Heart right ventricle (tissue), 16 donors: ENCODE measurements around the gene UNC5B. TPM values are rescaled to one million over a fixed set of nuclear protein-coding genes. Genes with fewer than 3 reads are reported as not detected.
A peak's percentile ranks its signal among the peaks of the same experiment; 100 is the strongest.

Experiments used
- ATAC-seq, 8 donors: fragments of 200-7000 bp; cut with Tn5 transposase; one replicate each; pipeline ENCODE4 v1.9.1; 2020; ENCODE audit warnings: mild to moderate bottlenecking in 8 of 8, moderate library complexity in 8 of 8, moderate number of reproducible peaks in 1 of 8
- DNase-seq, 2 donors: peaks; one replicate each; pipeline ENCODE4 v3.0.0-alpha.2; 2020
- H3K27ac ChIP-seq, 10 donors: fragments of 200-600 bp; sonication (generic) in 2 of 10; one replicate each; pipeline versions ENCODE4 v1.5.0 to v1.8.0; 2020 to 2022; ENCODE audit warnings: mild to moderate bottlenecking in 3 of 10
- H3K27me3 ChIP-seq, 7 donors: fragments of 200-600 bp; one replicate each; pipeline ENCODE4 v1.8.0; 2021 to 2022; ENCODE audit warnings: mild to moderate bottlenecking in 2 of 7
- H3K36me3 ChIP-seq, 9 donors: fragments of 200-600 bp; sonication (generic) in 1 of 9; one replicate each; pipeline versions ENCODE4 v1.5.0 to v1.8.0; 2020 to 2022; ENCODE audit warnings: mild to moderate bottlenecking in 2 of 9
- H3K4me1 ChIP-seq, 9 donors: fragments of 200-600 bp; sonication (generic) in 1 of 9; one replicate each; pipeline versions ENCODE4 v1.5.0 to v1.8.0; 2020 to 2022; ENCODE audit warnings: mild to moderate bottlenecking in 4 of 9
- H3K4me3 ChIP-seq, 10 donors: fragments of 200-600 bp; sonication (generic) in 2 of 10; one replicate each; pipeline versions ENCODE4 v1.5.0 to v1.8.0; 2020 to 2022; ENCODE audit warnings: mild to moderate bottlenecking in 7 of 10, moderate library complexity in 2 of 10
- H3K9me3 ChIP-seq, 11 donors: fragments of 200-600 bp in 10 of 11; sonication (generic) in 2 of 11; one replicate each; pipeline versions ENCODE4 v1.5.0 to v1.8.0; 2013 to 2022; ENCODE audit warnings: mild to moderate bottlenecking in 2 of 11, control low read depth in 1 of 11, moderate library complexity in 1 of 11
- CTCF ChIP-seq, 9 donors: fragments of 200-600 bp; sonication (generic) in 2 of 9; IDR thresholded peaks; one replicate each; pipeline versions ENCODE4 v1.5.0 to v1.8.0; 2021 to 2022; ENCODE audit warnings: antibody characterized with exemption in 9 of 9, mild to moderate bottlenecking in 5 of 9, moderate library complexity in 1 of 9
- WGBS, 2 donors: extraction: QIAGEN DNeasy Blood & Tissue Kit; methylation state at CpG; one replicate each; pipeline ENCODE4 v1.1.7; 2013; ENCODE audit warnings: inconsistent platforms in 1 of 2; 5-methylcytosine and 5-hydroxymethylcytosine counted together
- intact Hi-C, 10 donors: fragments of 100-400 bp; cut with DNase I; formaldehyde crosslinking; loops; one replicate each; pipeline versions ENCODE4 v1.11.1 to v1.14.2; 2022
- polyA plus RNA-seq, 2 donors: library from polyadenylated mRNA; stranded (reverse); fragments of 200-250 nt; gene quantifications; one replicate each; pipeline ENCODE4 v1.2.3, GENCODE V29; 2013
- total RNA-seq, 10 donors: library from RNA; stranded (reverse); fragmentation: NEBNext Ultra II Directional in 3 of 10; extraction: Animal tissue kit (Norgen Biotek cat#: 25700) in 3 of 10; gene quantifications; one replicate each; pipeline versions ENCODE4 v1.2.1 to v1.2.4, GENCODE V29; 2021 to 2023
- donor health status: Arrhythmogenic right ventricular cardiomyopathy.
- donor health status: ischemic (EF 13 %, LVEDD 7.1; RV severe dilation, severe dysfunction).
- donor health status: healthy with polysubstance abuse.
- donor health status: DM: no; HTN: yes; CAD: no.
- donor health status: DM: no; HTN: no; CAD: no.
- donor health status: ischemic (EF 25% LVEDD 6.9; RV normal size, moderate dysfunction).
- donor health status: ischemic (EF 25% LVEDD 5.7; RV mildly dilated, moderate dysfunction).
- donor health status: healthy.
- donor health status: DM: yes; HTN: yes; CAD: no.
- donor health status: Ischemic cardiomyopathy.
- donor health status: ischemic (EF 35%, LVEDD 5.7; RV mildly dilated, moderate dysfunction).
- donor health status: nonischemic (EF 11% LVEDD 7.7; RV severe dilation, severe dysfunction).
- donor health status: DM: yes; HTN: yes; CAD: no.
- donor health status: PGD.
- donor health status: ischemic (EF 29% LVEDD 5.4; RV normal size, mild dysfunction).
- donor health status: nonischemic (EF 23%, LVEDD 6.1; RV moderate dilation, normal function).

Gene UNC5B
- total and polyA plus RNA-seq, 12 donors: 3.3 to 20.6 (median 12.1) TPM

- H3K9me3 ChIP-seq: no peaks in the 10 kb centered on the region
- no peak overlapping the region for H3K4me3 ChIP-seq
- intact Hi-C loops: no loop called here
- peaks cover 0 to 13% (median 0%) of the 10 kb centered on the region in 9 donors for H3K4me1 ChIP-seq
- no peak overlapping the region for H3K27ac ChIP-seq
- H3K36me3 ChIP-seq: peaks cover 0 to 22% (median 0%) of the 10 kb centered on the region in 9 donors
- TF ChIP-seq CTCF (IDR thresholded peaks at IDR 0.05): no peak
- ATAC-seq (no peak), DNase-seq (no peak)
- WGBS, 2 donors: 75 to 80% methylated on average over 4 of the region's 4 CpGs
- no peaks in the 10 kb centered on the region for H3K27me3 ChIP-seq
Observed at GRCh38 chr10:71330789-71331404, 118.5 kb downstream of the UNC5B start.

GRCh38 chr10:71331736-71332135 is 119.4 kb downstream of the UNC5B start:
- DNase-seq (no peak), ATAC-seq (no peak)
- intact Hi-C loops: no loop called here
- 42 to 49% methylated on average over 4 of the region's 4 CpGs for WGBS, 2 donors
- H3K27me3 ChIP-seq: no peaks in the 10 kb centered on the region
- H3K4me1 ChIP-seq: peaks cover 0 to 13% (median 0%) of the 10 kb centered on the region in 9 donors
- H3K9me3 ChIP-seq: no peaks in the 10 kb centered on the region
- H3K27ac ChIP-seq: no peak overlapping the region
- peaks cover 0 to 13% (median 0%) of the 10 kb centered on the region in 9 donors for H3K36me3 ChIP-seq
- no peak for TF ChIP-seq CTCF (IDR thresholded peaks at IDR 0.05)
- H3K4me3 ChIP-seq: no peak overlapping the region

- Histone ChIP-seq H3K27me3 (no peaks in the 10 kb centered on the region), H3K9me3 (no peaks in the 10 kb centered on the region), H3K4me1 (peaks cover 0 to 13% (median 0%) of the 10 kb centered on the region in 9 donors), H3K27ac (no peak overlapping the region), H3K4me3 (no peak overlapping the region), H3K36me3 (peaks cover 0 to 7% (median 0%) of the 10 kb centered on the region in 9 donors)
- intact Hi-C loops: no loop called here
- DNase-seq (no peak), ATAC-seq (no peak)
- 96 to 97% methylated on average over 5 of the region's 5 CpGs for WGBS, 2 donors
- TF ChIP-seq CTCF (IDR thresholded peaks at IDR 0.05): no peak
Observed at GRCh38 chr10:71332466-71332865, 120.1 kb downstream of the UNC5B start.

- Histone ChIP-seq H3K27me3 (no peaks in the 10 kb centered on the region), H3K4me1 (peaks cover 0 to 13% (median 0%) of the 10 kb centered on the region in 9 donors), H3K36me3 (peaks cover 0 to 7% (median 0%) of the 10 kb centered on the region in 9 donors), H3K9me3 (no peaks in the 10 kb centered on the region), H3K4me3 (no peak overlapping the region), H3K27ac (peak overlapping the region in 1 of 10 donors; percentile 67)
- WGBS, 2 donors: 77 to 81% methylated on average over 9 of the region's 9 CpGs
- no peak for TF ChIP-seq CTCF (IDR thresholded peaks at IDR 0.05)
- intact Hi-C loops: no loop called here
- peak in 7 of 8 donors; percentile 14 to 55 (median 35) for ATAC-seq
- DNase-seq: no peak
Observed at GRCh38 chr10:71333129-71333887, 120.9 kb downstream of the UNC5B start.
